GM12878 (cell line): ENCODE measurements around the gene KLHL35. TPM values are rescaled to one million over a fixed set of nuclear protein-coding genes. Genes with fewer than 3 reads are reported as not detected.
A peak's percentile ranks its signal among the peaks of the same experiment; 100 is the strongest.

Experiments
- MEF2B ChIP-seq: fragments of 450-650 bp; IDR thresholded peaks from 2 replicates; pipeline ENCODE4 v1.6.1; 2018; ENCODE audit warnings: mild to moderate bottlenecking, moderate library complexity; ENCODE audit not compliant: partially characterized antibody, poor library complexity, severe bottlenecking
- NR2C2 ChIP-seq: IDR thresholded peaks from 2 replicates; pipeline ENCODE4 v1.6.1; 2011; ENCODE audit warnings: borderline replicate concordance, low read depth; ENCODE audit not compliant: control insufficient read depth, insufficient read length
- POU2F2 ChIP-seq: IDR thresholded peaks from 3 replicates; pipeline ENCODE4 v1.6.1; 2011; ENCODE audit warnings: low read depth, mild to moderate bottlenecking, low read length, borderline replicate concordance
- TAF1 ChIP-seq: IDR thresholded peaks from 2 replicates; pipeline ENCODE4 v1.6.1; 2011; ENCODE audit warnings: mild to moderate bottlenecking, low read depth, low read length, borderline replicate concordance
- polyA plus RNA-seq, 11 experiments: library from polyadenylated mRNA; depleted of rRNA in 4 of 11; unstranded in 6 of 11; stranded (reverse) in 5 of 11; fragments of >200 nt; fragmentation: Nextera tagmentation in 4 of 11; fragmentation: Illumina TruSeq in 1 of 11; extraction: Ambion mirVana in 4 of 11; extraction: Trizol in 1 of 11; gene quantifications; 1 replicate in 1 of 11; 2 replicates in 10 of 11; pipeline versions ENCODE4 v1.2.1 to v1.2.3, GENCODE V29; 2011 to 2016; ENCODE audit warnings: inconsistent platforms in 2 of 11, missing spikeins in 2 of 11, low read depth in 1 of 11
- total RNA-seq, 4 experiments: library from RNA; depleted of rRNA in 3 of 4; stranded (reverse); fragments of >200 nt in 3 of 4; fragmentation: Illumina TruSeq in 1 of 4; extraction: Trizol in 1 of 4; gene quantifications; 2 replicates each; pipeline versions ENCODE4 v1.2.1 to v1.2.3, GENCODE V29; 2013 to 2021
- TF ChIP-seq, protein P1 (sequence below): IDR thresholded peaks from 2 replicates; pipeline ENCODE4 v1.6.1; 2012; ENCODE audit warnings: improper control_type of control experiment, low read depth, low read length; ENCODE audit not compliant: insufficient replicate concordance
- TF ChIP-seq, protein P2 (sequence below): fragments of 450-650 bp; IDR thresholded peaks from 2 replicates; pipeline ENCODE4 v1.6.1; 2017; ENCODE audit warnings: antibody characterized with exemption, mild to moderate bottlenecking, moderate library complexity
- TF ChIP-seq, protein P3 (sequence below): fragments of 150-350 bp; IDR thresholded peaks from 2 replicates; pipeline ENCODE4 v1.6.1; 2014; ENCODE audit warnings: mild to moderate bottlenecking, low read depth, low read length
- TF ChIP-seq, protein P4 (sequence below): fragments of 450-650 bp; formaldehyde crosslinking; IDR thresholded peaks from 2 replicates; pipeline ENCODE4 v1.5.0; 2022; ENCODE audit warnings: mild to moderate bottlenecking, missing genetic modification characterization
- TF ChIP-seq, protein P5 (sequence below): fragments of 450-650 bp; IDR thresholded peaks from 2 replicates; pipeline ENCODE4 v1.6.1; 2017; ENCODE audit warnings: mild to moderate bottlenecking, moderate library complexity

KLHL35 gene
- total and polyA plus RNA-seq, 10 of the 15 experiments (the other 5 are each of a cell fraction or from before 2014, with no cell fraction given), result 0.04 to 0.34 (median 0.13) TPM; not detected in 1

DNA sequence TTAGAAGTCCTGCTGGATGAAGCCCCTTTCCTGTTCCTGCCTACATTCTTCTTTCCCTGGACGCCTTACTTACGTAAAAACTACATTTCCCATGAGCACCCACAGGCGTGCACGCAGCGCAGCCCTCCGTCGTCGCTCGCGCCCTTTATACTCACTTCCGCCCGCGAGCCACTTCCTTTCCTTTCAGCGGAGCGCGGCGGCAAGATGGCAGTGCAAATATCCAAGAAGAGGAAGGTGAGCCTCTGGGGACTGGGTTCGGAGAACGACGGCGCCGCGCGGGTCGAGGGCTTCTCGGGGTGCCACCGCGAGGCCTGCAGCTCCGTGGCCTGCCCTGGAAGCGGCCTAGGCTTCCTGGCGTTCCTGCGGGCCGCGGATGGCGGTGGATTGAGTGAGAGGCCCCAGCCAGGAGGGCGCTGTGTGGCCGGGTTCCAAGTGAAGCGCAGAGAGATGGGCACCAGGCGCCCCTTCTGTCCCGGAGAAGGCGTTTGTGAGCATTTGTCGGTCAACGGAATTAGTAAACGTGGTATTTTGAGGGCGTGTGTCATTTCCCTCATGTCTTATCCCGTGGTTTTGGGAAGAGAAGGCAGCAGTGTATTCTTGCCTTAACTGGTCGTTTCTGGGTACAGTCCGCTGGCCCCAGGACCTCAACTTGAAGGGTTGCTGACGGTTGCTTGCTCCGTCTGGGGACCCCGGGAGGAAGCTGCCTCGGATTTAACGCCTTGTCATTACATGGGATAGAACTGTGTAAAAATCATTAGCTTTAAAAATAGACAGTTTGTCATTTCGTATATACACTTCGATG is 33.5 kb downstream of the KLHL35 start, which contains the start of gene RPS3 (continued):
- TF ChIP-seq, protein P1, sequence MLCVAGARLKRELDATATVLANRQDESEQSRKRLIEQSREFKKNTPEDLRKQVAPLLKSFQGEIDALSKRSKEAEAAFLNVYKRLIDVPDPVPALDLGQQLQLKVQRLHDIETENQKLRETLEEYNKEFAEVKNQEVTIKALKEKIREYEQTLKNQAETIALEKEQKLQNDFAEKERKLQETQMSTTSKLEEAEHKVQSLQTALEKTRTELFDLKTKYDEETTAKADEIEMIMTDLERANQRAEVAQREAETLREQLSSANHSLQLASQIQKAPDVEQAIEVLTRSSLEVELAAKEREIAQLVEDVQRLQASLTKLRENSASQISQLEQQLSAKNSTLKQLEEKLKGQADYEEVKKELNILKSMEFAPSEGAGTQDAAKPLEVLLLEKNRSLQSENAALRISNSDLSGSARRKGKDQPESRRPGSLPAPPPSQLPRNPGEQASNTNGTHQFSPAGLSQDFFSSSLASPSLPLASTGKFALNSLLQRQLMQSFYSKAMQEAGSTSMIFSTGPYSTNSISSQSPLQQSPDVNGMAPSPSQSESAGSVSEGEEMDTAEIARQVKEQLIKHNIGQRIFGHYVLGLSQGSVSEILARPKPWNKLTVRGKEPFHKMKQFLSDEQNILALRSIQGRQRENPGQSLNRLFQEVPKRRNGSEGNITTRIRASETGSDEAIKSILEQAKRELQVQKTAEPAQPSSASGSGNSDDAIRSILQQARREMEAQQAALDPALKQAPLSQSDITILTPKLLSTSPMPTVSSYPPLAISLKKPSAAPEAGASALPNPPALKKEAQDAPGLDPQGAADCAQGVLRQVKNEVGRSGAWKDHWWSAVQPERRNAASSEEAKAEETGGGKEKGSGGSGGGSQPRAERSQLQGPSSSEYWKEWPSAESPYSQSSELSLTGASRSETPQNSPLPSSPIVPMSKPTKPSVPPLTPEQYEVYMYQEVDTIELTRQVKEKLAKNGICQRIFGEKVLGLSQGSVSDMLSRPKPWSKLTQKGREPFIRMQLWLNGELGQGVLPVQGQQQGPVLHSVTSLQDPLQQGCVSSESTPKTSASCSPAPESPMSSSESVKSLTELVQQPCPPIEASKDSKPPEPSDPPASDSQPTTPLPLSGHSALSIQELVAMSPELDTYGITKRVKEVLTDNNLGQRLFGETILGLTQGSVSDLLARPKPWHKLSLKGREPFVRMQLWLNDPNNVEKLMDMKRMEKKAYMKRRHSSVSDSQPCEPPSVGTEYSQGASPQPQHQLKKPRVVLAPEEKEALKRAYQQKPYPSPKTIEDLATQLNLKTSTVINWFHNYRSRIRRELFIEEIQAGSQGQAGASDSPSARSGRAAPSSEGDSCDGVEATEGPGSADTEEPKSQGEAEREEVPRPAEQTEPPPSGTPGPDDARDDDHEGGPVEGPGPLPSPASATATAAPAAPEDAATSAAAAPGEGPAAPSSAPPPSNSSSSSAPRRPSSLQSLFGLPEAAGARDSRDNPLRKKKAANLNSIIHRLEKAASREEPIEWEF, result peak; percentile 22
- TF ChIP-seq, protein P2, sequence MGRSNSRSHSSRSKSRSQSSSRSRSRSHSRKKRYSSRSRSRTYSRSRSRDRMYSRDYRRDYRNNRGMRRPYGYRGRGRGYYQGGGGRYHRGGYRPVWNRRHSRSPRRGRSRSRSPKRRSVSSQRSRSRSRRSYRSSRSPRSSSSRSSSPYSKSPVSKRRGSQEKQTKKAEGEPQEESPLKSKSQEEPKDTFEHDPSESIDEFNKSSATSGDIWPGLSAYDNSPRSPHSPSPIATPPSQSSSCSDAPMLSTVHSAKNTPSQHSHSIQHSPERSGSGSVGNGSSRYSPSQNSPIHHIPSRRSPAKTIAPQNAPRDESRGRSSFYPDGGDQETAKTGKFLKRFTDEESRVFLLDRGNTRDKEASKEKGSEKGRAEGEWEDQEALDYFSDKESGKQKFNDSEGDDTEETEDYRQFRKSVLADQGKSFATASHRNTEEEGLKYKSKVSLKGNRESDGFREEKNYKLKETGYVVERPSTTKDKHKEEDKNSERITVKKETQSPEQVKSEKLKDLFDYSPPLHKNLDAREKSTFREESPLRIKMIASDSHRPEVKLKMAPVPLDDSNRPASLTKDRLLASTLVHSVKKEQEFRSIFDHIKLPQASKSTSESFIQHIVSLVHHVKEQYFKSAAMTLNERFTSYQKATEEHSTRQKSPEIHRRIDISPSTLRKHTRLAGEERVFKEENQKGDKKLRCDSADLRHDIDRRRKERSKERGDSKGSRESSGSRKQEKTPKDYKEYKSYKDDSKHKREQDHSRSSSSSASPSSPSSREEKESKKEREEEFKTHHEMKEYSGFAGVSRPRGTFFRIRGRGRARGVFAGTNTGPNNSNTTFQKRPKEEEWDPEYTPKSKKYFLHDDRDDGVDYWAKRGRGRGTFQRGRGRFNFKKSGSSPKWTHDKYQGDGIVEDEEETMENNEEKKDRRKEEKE, result no peak
- TF ChIP-seq, protein P3, sequence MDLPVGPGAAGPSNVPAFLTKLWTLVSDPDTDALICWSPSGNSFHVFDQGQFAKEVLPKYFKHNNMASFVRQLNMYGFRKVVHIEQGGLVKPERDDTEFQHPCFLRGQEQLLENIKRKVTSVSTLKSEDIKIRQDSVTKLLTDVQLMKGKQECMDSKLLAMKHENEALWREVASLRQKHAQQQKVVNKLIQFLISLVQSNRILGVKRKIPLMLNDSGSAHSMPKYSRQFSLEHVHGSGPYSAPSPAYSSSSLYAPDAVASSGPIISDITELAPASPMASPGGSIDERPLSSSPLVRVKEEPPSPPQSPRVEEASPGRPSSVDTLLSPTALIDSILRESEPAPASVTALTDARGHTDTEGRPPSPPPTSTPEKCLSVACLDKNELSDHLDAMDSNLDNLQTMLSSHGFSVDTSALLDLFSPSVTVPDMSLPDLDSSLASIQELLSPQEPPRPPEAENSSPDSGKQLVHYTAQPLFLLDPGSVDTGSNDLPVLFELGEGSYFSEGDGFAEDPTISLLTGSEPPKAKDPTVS, result 0 out of 2 replicates have a peak, but pooled peaks have one; percentile 37
- TF ChIP-seq POU2F2 (peak; percentile 95), MEF2B (peak; percentile 81), TAF1 (peak; percentile 100), NR2C2 (no peak)
- TF ChIP-seq, protein P4, sequence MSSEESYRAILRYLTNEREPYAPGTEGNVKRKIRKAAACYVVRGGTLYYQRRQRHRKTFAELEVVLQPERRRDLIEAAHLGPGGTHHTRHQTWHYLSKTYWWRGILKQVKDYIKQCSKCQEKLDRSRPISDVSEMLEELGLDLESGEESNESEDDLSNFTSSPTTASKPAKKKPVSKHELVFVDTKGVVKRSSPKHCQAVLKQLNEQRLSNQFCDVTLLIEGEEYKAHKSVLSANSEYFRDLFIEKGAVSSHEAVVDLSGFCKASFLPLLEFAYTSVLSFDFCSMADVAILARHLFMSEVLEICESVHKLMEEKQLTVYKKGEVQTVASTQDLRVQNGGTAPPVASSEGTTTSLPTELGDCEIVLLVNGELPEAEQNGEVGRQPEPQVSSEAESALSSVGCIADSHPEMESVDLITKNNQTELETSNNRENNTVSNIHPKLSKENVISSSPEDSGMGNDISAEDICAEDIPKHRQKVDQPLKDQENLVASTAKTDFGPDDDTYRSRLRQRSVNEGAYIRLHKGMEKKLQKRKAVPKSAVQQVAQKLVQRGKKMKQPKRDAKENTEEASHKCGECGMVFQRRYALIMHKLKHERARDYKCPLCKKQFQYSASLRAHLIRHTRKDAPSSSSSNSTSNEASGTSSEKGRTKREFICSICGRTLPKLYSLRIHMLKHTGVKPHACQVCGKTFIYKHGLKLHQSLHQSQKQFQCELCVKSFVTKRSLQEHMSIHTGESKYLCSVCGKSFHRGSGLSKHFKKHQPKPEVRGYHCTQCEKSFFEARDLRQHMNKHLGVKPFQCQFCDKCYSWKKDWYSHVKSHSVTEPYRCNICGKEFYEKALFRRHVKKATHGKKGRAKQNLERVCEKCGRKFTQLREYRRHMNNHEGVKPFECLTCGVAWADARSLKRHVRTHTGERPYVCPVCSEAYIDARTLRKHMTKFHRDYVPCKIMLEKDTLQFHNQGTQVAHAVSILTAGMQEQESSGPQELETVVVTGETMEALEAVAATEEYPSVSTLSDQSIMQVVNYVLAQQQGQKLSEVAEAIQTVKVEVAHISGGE (CRISPR knock-in tag), result peak; percentile 68
- TF ChIP-seq, protein P5, sequence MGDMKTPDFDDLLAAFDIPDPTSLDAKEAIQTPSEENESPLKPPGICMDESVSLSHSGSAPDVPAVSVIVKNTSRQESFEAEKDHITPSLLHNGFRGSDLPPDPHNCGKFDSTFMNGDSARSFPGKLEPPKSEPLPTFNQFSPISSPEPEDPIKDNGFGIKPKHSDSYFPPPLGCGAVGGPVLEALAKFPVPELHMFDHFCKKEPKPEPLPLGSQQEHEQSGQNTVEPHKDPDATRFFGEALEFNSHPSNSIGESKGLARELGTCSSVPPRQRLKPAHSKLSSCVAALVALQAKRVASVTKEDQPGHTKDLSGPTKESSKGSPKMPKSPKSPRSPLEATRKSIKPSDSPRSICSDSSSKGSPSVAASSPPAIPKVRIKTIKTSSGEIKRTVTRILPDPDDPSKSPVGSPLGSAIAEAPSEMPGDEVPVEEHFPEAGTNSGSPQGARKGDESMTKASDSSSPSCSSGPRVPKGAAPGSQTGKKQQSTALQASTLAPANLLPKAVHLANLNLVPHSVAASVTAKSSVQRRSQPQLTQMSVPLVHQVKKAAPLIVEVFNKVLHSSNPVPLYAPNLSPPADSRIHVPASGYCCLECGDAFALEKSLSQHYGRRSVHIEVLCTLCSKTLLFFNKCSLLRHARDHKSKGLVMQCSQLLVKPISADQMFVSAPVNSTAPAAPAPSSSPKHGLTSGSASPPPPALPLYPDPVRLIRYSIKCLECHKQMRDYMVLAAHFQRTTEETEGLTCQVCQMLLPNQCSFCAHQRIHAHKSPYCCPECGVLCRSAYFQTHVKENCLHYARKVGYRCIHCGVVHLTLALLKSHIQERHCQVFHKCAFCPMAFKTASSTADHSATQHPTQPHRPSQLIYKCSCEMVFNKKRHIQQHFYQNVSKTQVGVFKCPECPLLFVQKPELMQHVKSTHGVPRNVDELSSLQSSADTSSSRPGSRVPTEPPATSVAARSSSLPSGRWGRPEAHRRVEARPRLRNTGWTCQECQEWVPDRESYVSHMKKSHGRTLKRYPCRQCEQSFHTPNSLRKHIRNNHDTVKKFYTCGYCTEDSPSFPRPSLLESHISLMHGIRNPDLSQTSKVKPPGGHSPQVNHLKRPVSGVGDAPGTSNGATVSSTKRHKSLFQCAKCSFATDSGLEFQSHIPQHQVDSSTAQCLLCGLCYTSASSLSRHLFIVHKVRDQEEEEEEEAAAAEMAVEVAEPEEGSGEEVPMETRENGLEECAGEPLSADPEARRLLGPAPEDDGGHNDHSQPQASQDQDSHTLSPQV, result no peak
